ENCODE data around the gene RPL31. TPM values are rescaled to one million over a fixed set of nuclear protein-coding genes. Genes with fewer than 3 reads are reported as not detected.
A peak's percentile ranks its signal among the peaks of the same experiment; 100 is the strongest.

RPL31 gene
- total and polyA plus RNA-seq, 4 donors: 690 to 2,674 (median 1,725) TPM

- Histone ChIP-seq H3K27ac (ENCODE audit: low read depth, low read length) (no peak overlapping the region), H3K4me3 (ENCODE audit: low read depth, low read length) (no peak overlapping the region), H3K9me3 (ENCODE audit: control insufficient read depth, insufficient read depth, low read length) (no peaks in the 10 kb centered on the region), H3K4me1 (ENCODE audit: control insufficient read depth, insufficient read depth, low read length) (peaks cover 7% of the 10 kb centered on the region), H3K27me3 (ENCODE audit: control insufficient read depth, insufficient read depth, low read length) (no peaks in the 10 kb centered on the region), H3K36me3 (ENCODE audit: control insufficient read depth, insufficient read depth, low read length) (peaks cover 29% of the 10 kb centered on the region)
- no peak for DNase-seq (ENCODE audit: low read depth in 4 of 6, low spot score in 6 of 6)
- 86% methylated on average over 7 of the region's 10 CpGs for WGBS (ENCODE audit: insufficient coverage)
These were observed 28.9 kb downstream of the RPL31 start for GRCh38 chr2:101030866-101031554.

- Histone ChIP-seq H3K27me3 (ENCODE audit: control insufficient read depth, insufficient read depth, low read length) (no peaks in the 10 kb centered on the region), H3K9me3 (ENCODE audit: control insufficient read depth, insufficient read depth, low read length) (no peaks in the 10 kb centered on the region), H3K36me3 (ENCODE audit: control insufficient read depth, insufficient read depth, low read length) (peaks cover 29% of the 10 kb centered on the region), H3K4me1 (ENCODE audit: control insufficient read depth, insufficient read depth, low read length) (peaks cover under 1% of the 10 kb centered on the region), H3K27ac (ENCODE audit: low read depth, low read length) (no peak overlapping the region), H3K4me3 (ENCODE audit: low read depth, low read length) (no peak overlapping the region)
- 88% methylated on average over 5 of the region's 15 CpGs for WGBS (ENCODE audit: insufficient coverage)
- DNase-seq (ENCODE audit: low read depth in 4 of 6, low spot score in 6 of 6): no peak
These were observed 30.1 kb downstream of the RPL31 start for GRCh38 chr2:101032084-101032776.

- Histone ChIP-seq H3K4me3 (ENCODE audit: low read depth, low read length) (no peak overlapping the region), H3K4me1 (ENCODE audit: control insufficient read depth, insufficient read depth, low read length) (no peaks in the 10 kb centered on the region), H3K9me3 (ENCODE audit: control insufficient read depth, insufficient read depth, low read length) (no peaks in the 10 kb centered on the region), H3K27me3 (ENCODE audit: control insufficient read depth, insufficient read depth, low read length) (no peaks in the 10 kb centered on the region), H3K27ac (ENCODE audit: low read depth, low read length) (no peak overlapping the region), H3K36me3 (ENCODE audit: control insufficient read depth, insufficient read depth, low read length) (peaks cover 38% of the 10 kb centered on the region)
- peak in 2 of 6 donors; percentile 26 to 62 for DNase-seq (ENCODE audit: low read depth in 4 of 6, low spot score in 6 of 6)
- 89% methylated on average over 1 of the region's 2 CpGs for WGBS (ENCODE audit: insufficient coverage)
These were observed 34.5 kb downstream of the RPL31 start for GRCh38 chr2:101036562-101036961.

GRCh38 chr2:101037161-101037755 lies 35.2 kb downstream of the RPL31 start:
- Histone ChIP-seq H3K9me3 (ENCODE audit: control insufficient read depth, insufficient read depth, low read length) (no peaks in the 10 kb centered on the region), H3K4me3 (ENCODE audit: low read depth, low read length) (no peak overlapping the region), H3K27me3 (ENCODE audit: control insufficient read depth, insufficient read depth, low read length) (no peaks in the 10 kb centered on the region), H3K27ac (ENCODE audit: low read depth, low read length) (no peak overlapping the region), H3K4me1 (ENCODE audit: control insufficient read depth, insufficient read depth, low read length) (no peaks in the 10 kb centered on the region), H3K36me3 (ENCODE audit: control insufficient read depth, insufficient read depth, low read length) (peaks cover 37% of the 10 kb centered on the region)
- 92% methylated on average over 18 of the region's 19 CpGs for WGBS (ENCODE audit: insufficient coverage)
- DNase-seq (ENCODE audit: low read depth in 4 of 6, low spot score in 6 of 6): no peak

- H3K27ac ChIP-seq (ENCODE audit: low read depth, low read length): no peak overlapping the region
- H3K4me3 ChIP-seq (ENCODE audit: low read depth, low read length): no peak overlapping the region
- H3K36me3 ChIP-seq (ENCODE audit: control insufficient read depth, insufficient read depth, low read length): peaks cover 35% of the 10 kb centered on the region
- 94% methylated on average over 20 of the region's 21 CpGs for WGBS (ENCODE audit: insufficient coverage)
- no peak for DNase-seq (ENCODE audit: low read depth in 4 of 6, low spot score in 6 of 6)
- no peaks in the 10 kb centered on the region for H3K9me3 ChIP-seq (ENCODE audit: control insufficient read depth, insufficient read depth, low read length)
- H3K27me3 ChIP-seq (ENCODE audit: control insufficient read depth, insufficient read depth, low read length): no peaks in the 10 kb centered on the region
- no peaks in the 10 kb centered on the region for H3K4me1 ChIP-seq (ENCODE audit: control insufficient read depth, insufficient read depth, low read length)
These were observed 36.6 kb downstream of the RPL31 start for GRCh38 chr2:101038455-101039255.

GRCh38 chr2:101040072-101040471 lies 38.0 kb downstream of the RPL31 start:
- peaks cover 28% of the 10 kb centered on the region for H3K36me3 ChIP-seq (ENCODE audit: control insufficient read depth, insufficient read depth, low read length)
- no peaks in the 10 kb centered on the region for H3K27me3 ChIP-seq (ENCODE audit: control insufficient read depth, insufficient read depth, low read length)
- H3K4me3 ChIP-seq (ENCODE audit: low read depth, low read length): no peak overlapping the region
- no peak for DNase-seq (ENCODE audit: low read depth in 4 of 6, low spot score in 6 of 6)
- H3K27ac ChIP-seq (ENCODE audit: low read depth, low read length): no peak overlapping the region
- H3K9me3 ChIP-seq (ENCODE audit: control insufficient read depth, insufficient read depth, low read length): no peaks in the 10 kb centered on the region
- 78% methylated on average over 12 of the region's 13 CpGs for whole genome bisulfite sequencing (ENCODE audit: insufficient coverage)
- no peaks in the 10 kb centered on the region for H3K4me1 ChIP-seq (ENCODE audit: control insufficient read depth, insufficient read depth, low read length)

- no peak for DNase-seq (ENCODE audit: low read depth in 4 of 6, low spot score in 6 of 6)
- H3K36me3 ChIP-seq (ENCODE audit: control insufficient read depth, insufficient read depth, low read length): peaks cover 24% of the 10 kb centered on the region
- no peaks in the 10 kb centered on the region for H3K27me3 ChIP-seq (ENCODE audit: control insufficient read depth, insufficient read depth, low read length)
- no peak overlapping the region for H3K4me3 ChIP-seq (ENCODE audit: low read depth, low read length)
- H3K4me1 ChIP-seq (ENCODE audit: control insufficient read depth, insufficient read depth, low read length): no peaks in the 10 kb centered on the region
- WGBS (ENCODE audit: insufficient coverage): 97% methylated on average over 3 of the region's 6 CpGs
- H3K9me3 ChIP-seq (ENCODE audit: control insufficient read depth, insufficient read depth, low read length): no peaks in the 10 kb centered on the region
- H3K27ac ChIP-seq (ENCODE audit: low read depth, low read length): no peak overlapping the region
These were observed 38.7 kb downstream of the RPL31 start for GRCh38 chr2:101040761-101041160.

- no peak for DNase-seq (ENCODE audit: low read depth in 4 of 6, low spot score in 6 of 6)
- Histone ChIP-seq H3K9me3 (ENCODE audit: control insufficient read depth, insufficient read depth, low read length) (no peaks in the 10 kb centered on the region), H3K4me1 (ENCODE audit: control insufficient read depth, insufficient read depth, low read length) (peaks cover 2% of the 10 kb centered on the region), H3K36me3 (ENCODE audit: control insufficient read depth, insufficient read depth, low read length) (peaks cover 21% of the 10 kb centered on the region), H3K27me3 (ENCODE audit: control insufficient read depth, insufficient read depth, low read length) (no peaks in the 10 kb centered on the region), H3K27ac (ENCODE audit: low read depth, low read length) (no peak overlapping the region), H3K4me3 (ENCODE audit: low read depth, low read length) (no peak overlapping the region)
- WGBS (ENCODE audit: insufficient coverage): 92% methylated on average over 3 of the region's 4 CpGs
These were observed 39.3 kb downstream of the RPL31 start for GRCh38 chr2:101041413-101041812.

GRCh38 chr2:101045330-101045729 lies 43.2 kb downstream of the RPL31 start:
- WGBS (ENCODE audit: insufficient coverage): 94% methylated on average over 8 of the region's 10 CpGs
- DNase-seq (ENCODE audit: low read depth in 4 of 6, low spot score in 6 of 6): no peak
- H3K4me1 ChIP-seq (ENCODE audit: control insufficient read depth, insufficient read depth, low read length): peaks cover 9% of the 10 kb centered on the region
- H3K27ac ChIP-seq (ENCODE audit: low read depth, low read length): no peak overlapping the region
- no peaks in the 10 kb centered on the region for H3K27me3 ChIP-seq (ENCODE audit: control insufficient read depth, insufficient read depth, low read length)
- no peaks in the 10 kb centered on the region for H3K9me3 ChIP-seq (ENCODE audit: control insufficient read depth, insufficient read depth, low read length)
- H3K4me3 ChIP-seq (ENCODE audit: low read depth, low read length): no peak overlapping the region
- peaks cover 2% of the 10 kb centered on the region for H3K36me3 ChIP-seq (ENCODE audit: control insufficient read depth, insufficient read depth, low read length)

Data from spinal cord (tissue), 10 donors.